ENCODE data around the gene IER3.

GRCh38 chr6:30750379-30750668 is 6.0 kb upstream of the IER3 start:
- TF ChIP-seq POLR2AphosphoS5 (IDR thresholded peaks at IDR 0.05) = no peak
- no peak for TF ChIP-seq CTCF (IDR thresholded peaks at IDR 0.05)
- no peak for TF ChIP-seq POLR2A (IDR thresholded peaks at IDR 0.05)
- TF ChIP-seq EP300 (IDR thresholded peaks at IDR 0.05) = no peak

All from sigmoid colon (tissue), 4 donors.